ENCODE results near the gene TMUB1.

Gene TMUB1

DNA sequence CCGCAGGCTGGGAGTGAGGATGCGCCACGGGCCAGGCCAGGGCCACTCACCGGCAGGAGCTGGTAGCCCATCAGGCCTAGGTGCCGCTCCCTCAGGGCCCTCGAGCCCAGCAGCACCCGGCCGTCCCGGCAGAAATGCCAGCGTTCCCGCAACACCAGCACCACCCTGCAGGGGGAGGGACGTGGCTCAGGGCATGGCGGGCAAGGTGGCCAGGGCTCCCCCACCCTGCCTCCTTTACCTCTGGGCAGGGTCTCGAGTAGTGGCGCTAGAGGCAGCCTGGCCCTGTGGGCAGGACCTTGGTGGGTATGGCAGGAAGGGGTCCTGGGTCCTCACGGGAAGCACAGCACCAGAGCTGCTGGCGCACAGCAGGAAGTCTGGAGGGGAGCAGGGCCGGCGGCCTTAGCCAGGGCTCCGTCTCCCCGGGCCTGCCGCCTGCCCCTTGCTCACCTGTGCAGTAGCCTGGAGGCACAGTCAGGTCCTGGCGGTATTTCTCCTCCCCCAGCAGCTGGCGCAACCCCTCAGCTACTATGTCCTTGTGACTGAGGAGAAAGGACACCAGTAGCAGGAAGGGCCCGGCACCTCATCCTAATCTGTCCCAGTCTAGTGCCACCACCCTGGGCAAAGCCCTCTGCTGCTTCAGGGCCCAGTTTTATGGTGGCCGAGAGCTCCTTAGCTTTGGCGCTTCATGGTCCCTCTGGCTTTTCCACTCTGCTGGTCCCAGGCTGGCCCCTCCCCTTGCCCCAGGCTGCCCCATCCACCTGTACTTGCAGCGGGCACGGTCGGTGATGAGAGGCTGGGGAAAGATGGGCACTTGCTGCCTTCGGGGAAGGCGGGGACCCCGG lies 6.2 kb downstream of the TMUB1 start:
- peak overlapping the region; percentile 100 for H3K27ac ChIP-seq

DNA sequence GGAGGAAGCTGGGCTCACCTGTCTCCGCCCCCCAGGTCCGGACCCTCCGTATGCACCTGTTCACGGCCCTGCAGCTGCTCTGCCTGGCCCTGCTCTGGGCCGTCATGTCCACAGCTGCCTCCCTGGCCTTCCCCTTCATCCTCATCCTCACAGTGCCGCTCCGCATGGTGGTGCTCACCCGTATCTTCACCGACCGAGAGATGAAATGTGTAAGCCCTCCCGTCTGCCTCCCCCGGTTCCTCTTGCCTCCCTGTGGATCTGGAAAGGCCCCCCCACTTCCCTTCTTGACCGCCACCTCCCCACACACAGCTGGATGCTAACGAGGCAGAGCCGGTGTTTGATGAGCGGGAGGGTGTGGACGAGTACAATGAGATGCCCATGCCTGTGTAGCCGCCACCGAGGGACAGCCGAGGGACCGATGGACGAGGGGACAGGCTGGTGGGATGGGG lies 7.3 kb downstream of the TMUB1 start:
- no peak for TF ChIP-seq ZFX (IDR thresholded peaks at IDR 0.05; ENCODE audit: borderline replicate concordance)
- TF ChIP-seq, protein P1, sequence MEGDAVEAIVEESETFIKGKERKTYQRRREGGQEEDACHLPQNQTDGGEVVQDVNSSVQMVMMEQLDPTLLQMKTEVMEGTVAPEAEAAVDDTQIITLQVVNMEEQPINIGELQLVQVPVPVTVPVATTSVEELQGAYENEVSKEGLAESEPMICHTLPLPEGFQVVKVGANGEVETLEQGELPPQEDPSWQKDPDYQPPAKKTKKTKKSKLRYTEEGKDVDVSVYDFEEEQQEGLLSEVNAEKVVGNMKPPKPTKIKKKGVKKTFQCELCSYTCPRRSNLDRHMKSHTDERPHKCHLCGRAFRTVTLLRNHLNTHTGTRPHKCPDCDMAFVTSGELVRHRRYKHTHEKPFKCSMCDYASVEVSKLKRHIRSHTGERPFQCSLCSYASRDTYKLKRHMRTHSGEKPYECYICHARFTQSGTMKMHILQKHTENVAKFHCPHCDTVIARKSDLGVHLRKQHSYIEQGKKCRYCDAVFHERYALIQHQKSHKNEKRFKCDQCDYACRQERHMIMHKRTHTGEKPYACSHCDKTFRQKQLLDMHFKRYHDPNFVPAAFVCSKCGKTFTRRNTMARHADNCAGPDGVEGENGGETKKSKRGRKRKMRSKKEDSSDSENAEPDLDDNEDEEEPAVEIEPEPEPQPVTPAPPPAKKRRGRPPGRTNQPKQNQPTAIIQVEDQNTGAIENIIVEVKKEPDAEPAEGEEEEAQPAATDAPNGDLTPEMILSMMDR (IDR thresholded peaks at IDR 0.05), result no peak
- peak overlapping the region; percentile 100 for H3K27ac ChIP-seq

More for the DNA sequence above, 6.2 kb downstream of the TMUB1 start:
- no peak for TF ChIP-seq ZFX (IDR thresholded peaks at IDR 0.05; ENCODE audit: borderline replicate concordance)
- TF ChIP-seq, protein P1 (IDR thresholded peaks at IDR 0.05), result peak; percentile 70

DNA sequence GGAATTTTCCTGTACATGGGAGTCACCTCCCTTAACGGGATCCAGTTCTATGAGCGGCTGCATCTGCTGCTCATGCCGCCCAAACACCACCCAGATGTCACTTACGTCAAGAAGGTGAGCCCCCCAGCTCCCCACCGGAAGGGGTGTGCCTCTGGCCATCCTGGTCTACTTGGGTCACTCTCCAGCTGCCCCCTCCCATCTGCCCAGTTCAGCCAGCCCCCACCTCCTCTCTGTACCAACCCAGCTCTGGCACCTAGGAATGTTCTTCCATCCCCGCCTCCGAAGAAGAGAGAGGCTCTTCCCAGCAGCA lies 7.7 kb downstream of the TMUB1 start:
- TF ChIP-seq ZFX (IDR thresholded peaks at IDR 0.05; ENCODE audit: borderline replicate concordance), result no peak
- TF ChIP-seq, protein P1 (IDR thresholded peaks at IDR 0.05), result no peak
- H3K27ac ChIP-seq, result peak overlapping the region; percentile 100

DNA sequence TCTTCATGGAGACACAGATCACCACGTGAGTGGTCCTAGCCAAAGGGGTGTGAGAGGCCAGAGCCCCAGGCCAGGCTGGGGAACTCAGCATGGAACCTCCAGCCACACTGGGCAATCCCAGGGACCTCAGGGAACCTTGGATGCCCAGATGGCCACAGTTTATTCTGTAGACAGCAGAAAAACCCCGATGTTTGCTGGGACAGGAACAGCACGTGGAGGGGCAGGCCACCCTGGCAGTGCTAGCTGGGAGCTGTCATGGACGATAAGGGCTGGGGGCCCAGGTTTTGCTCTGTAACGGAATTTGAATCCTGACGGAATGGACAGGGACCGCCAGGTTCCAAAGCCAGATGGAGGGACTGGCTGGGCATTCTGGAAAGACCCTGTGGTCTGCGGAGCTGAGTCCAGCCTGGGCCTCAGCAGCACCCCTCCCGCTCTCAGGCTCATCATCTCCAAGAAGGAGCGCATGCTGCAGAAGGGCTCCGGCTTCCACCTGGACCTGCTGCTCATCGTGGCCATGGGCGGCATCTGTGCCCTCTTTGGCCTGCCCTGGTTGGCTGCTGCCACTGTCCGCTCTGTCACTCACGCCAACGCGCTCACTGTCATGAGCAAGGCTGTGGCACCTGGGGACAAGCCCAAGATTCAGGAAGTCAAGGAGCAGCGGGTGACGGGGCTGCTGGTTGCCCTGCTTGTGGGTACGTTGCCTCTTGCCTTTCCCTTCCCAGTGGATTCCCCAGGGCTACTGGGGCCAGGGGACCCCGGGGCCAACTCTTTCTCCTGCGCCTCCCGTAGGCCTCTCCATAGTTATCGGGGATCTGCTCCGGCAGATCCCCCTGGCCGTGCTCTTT lies 8.3 kb downstream of the TMUB1 start:
- TF ChIP-seq, protein P1 (IDR thresholded peaks at IDR 0.05), result no peak
- TF ChIP-seq ZFX (IDR thresholded peaks at IDR 0.05; ENCODE audit: borderline replicate concordance), result no peak
- peak overlapping the region; percentile 100 for H3K27ac ChIP-seq

DNA sequence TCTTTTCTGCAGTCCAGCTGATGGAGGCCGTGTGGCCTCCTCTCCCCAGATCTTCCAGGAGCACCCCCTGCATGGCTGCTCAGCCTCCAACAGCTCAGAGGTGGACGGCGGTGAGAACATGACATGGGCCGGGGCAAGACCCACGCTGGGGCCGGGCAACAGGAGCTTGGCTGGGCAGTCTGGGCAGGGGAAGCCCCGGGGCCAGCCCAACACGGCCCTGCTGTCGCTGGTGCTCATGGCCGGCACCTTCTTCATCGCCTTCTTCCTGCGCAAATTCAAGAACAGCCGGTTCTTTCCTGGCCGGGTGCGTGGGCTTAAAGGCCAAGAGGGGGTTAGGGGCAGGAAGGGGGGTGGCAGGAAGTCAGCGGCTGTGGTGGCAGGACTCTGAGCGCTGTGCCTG lies 9.3 kb downstream of the TMUB1 start:
- peak overlapping the region; percentile 100; the same call in 1 of the 2 replicates for H3K27ac ChIP-seq
- no peak for TF ChIP-seq ZFX (IDR thresholded peaks at IDR 0.05; ENCODE audit: borderline replicate concordance)
- TF ChIP-seq, protein P1 (IDR thresholded peaks at IDR 0.05), result no peak

DNA sequence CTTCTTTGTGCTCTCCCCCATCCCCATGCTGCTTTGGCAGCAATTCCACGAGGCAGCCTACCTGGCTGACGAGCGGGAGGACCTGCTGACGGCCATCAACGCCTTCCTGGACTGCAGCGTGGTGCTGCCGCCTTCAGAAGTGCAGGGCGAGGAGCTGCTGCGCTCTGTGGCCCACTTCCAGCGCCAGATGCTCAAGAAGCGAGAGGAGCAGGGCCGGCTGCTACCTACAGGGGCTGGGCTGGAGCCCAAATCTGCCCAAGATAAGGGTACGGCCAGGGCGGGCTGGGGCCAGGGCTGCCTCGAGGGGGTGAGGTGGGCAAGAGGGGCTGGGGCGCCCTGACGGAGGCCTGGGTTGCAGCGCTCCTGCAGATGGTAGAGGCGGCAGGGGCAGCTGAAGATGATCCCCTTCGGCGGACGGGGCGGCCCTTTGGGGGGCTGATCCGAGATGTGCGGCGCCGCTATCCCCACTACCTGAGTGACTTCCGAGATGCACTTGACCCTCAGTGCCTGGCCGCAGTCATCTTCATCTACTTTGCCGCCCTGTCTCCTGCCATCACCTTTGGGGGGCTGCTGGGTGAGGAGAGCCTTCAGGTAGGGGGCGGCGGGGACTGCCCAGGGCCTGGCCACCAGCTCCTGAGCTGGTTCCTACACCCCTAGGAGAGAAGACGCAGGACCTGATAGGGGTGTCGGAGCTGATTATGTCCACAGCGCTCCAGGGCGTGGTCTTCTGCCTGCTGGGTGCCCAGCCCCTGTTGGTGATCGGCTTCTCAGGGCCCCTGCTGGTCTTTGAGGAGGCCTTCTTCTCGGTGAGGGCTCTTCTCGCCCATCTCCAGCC lies 12.0 kb downstream of the TMUB1 start:
- TF ChIP-seq, protein P1 (IDR thresholded peaks at IDR 0.05), result no peak
- H3K27ac ChIP-seq, result no peak overlapping the region; the same call in 1 of the 2 replicates

Measured in 22Rv1 (cell line).